BJ (cell line): ENCODE data around the gene CAPN2. TPM values are rescaled to one million over a fixed set of nuclear protein-coding genes. Genes with fewer than 3 reads are reported as not detected.

ENCODE experiments used
- CTCF ChIA-PET: fragments of 350-600 bp; formaldehyde crosslinking; extraction: SDS; loops from one replicate; lab custom pipeline; 2021; ENCODE audit warnings: antibody characterized with exemption, inconsistent platforms; lab: Yijun Ruan, JAX
- POLR2A ChIA-PET: fragments of 300-600 bp; sonication (Branson Sonifier 250); formaldehyde crosslinking; extraction: SDS; loops from one replicate; lab custom pipeline; 2021; ENCODE audit warnings: antibody characterized with exemption; lab: Charles Lee
- DNase-seq: peaks from one replicate; pipeline ENCODE4 v3.0.0-alpha.2; 2011; ENCODE audit warnings: low read depth
- H3K27me3 ChIP-seq: 2 replicates; pipeline ENCODE4 v1.6.0; 2011; ENCODE audit warnings: low read length; ENCODE audit not compliant: control insufficient read depth, insufficient read depth
- H3K36me3 ChIP-seq: 2 replicates; pipeline ENCODE4 v1.5.1; 2011; ENCODE audit warnings: low read length; ENCODE audit not compliant: control insufficient read depth, insufficient read depth
- H3K4me3 ChIP-seq: 2 replicates; pipeline ENCODE4 v1.5.1; 2011; ENCODE audit warnings: low read depth, mild to moderate bottlenecking, control low read depth, low read length
- CTCF ChIP-seq: IDR thresholded peaks from 2 replicates; pipeline ENCODE4 v1.5.1; 2011; ENCODE audit warnings: low read depth, mild to moderate bottlenecking, control low read depth, inconsistent platforms, low read length, moderate library complexity; ENCODE audit not compliant: insufficient read depth
- polyA plus RNA-seq: library from polyadenylated mRNA; depleted of rRNA; stranded (reverse); fragments of >200 nt; gene quantifications from 2 replicates; pipeline ENCODE4 v1.2.3, GENCODE V29; 2011

The CAPN2 gene
- polyA plus RNA-seq, 1 experiment, result 222 TPM

DNA sequence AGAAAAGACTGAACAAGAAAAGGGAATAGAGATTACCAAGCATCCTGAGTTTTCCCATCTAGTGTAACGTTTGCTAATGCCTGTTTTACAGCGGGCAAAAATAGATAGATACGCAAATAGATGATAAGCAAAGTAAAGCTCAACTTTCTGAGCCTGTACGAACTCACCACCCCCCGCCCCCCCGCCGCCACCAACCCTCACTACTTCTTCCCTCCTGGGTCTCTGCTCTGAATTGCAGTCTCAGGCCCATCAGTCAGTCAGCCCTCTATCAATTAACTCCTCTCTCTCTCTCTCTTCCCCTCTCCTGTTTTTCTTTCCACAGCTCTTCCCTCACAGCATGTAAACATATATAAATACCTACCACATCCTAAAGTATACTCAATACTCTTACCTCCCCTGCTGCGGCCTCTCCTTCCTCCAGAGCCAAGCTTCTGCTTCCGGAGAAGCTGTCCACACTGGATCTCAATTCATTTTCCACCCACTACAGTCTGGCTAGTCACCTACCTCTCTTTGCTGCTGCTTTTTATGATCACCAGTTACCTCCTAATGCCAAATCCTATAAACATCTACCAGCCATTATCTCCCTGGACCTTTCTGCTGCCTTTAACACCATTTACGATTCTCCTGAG is 64.6 kb downstream of the CAPN2 start:
- Histone ChIP-seq H3K4me3 (no peak overlapping the region), H3K36me3 (peaks cover 15% of the 10 kb centered on the region), H3K27me3 (no peaks in the 10 kb centered on the region)
- no peak for DNase-seq
- no peak for TF ChIP-seq CTCF
- ChIA-PET POLR2A (no interaction called here), CTCF (no interaction called here)

GRCh38 chr1:223780318-223780717 is 68.0 kb downstream of the CAPN2 start:
- CTCF ChIA-PET, result interaction anchor here (1.2 to 1.5 kb wide), 3 partner anchors 10 to 31 kb away, joined by 3 to 5 read pairs (median 3); no protein-coding TSS in a partner anchor
- no peak for TF ChIP-seq CTCF
- POLR2A ChIA-PET, result interaction anchor here (0.7 kb wide), 1 partner anchor 76 kb away, joined by 3 read pairs; no protein-coding TSS in a partner anchor
- no peak overlapping the region for H3K4me3 ChIP-seq
- no peaks in the 10 kb centered on the region for H3K27me3 ChIP-seq
- peaks cover 17% of the 10 kb centered on the region for H3K36me3 ChIP-seq
- no peak for DNase-seq

DNA sequence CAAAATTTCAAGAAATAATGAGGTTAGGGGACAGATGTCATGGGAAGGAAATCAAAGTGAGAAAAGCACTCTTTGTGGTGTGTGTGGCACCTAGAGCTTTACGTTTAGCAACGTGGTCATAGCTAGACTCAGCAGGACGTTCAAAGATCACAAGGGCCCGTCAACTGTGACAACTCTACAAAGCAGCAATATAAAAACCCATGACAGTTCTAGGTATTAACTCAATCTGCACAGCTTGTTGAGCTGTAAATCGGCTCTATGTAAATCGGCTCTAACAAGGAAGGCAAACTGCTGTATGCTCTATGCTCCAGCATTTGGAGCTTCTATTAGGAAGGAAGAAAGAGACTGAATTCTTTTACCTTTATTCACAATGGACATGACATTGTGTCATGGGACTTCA is 68.6 kb downstream of the CAPN2 start:
- no peak for TF ChIP-seq CTCF
- H3K4me3 ChIP-seq, result no peak overlapping the region
- H3K27me3 ChIP-seq, result no peaks in the 10 kb centered on the region
- H3K36me3 ChIP-seq, result peaks cover 17% of the 10 kb centered on the region
- ChIA-PET POLR2A (no interaction called here), CTCF (interaction anchor here (1.5 kb wide), 1 partner anchor 32 kb away, joined by 5 read pairs; no protein-coding TSS in a partner anchor)
- no peak for DNase-seq

DNA sequence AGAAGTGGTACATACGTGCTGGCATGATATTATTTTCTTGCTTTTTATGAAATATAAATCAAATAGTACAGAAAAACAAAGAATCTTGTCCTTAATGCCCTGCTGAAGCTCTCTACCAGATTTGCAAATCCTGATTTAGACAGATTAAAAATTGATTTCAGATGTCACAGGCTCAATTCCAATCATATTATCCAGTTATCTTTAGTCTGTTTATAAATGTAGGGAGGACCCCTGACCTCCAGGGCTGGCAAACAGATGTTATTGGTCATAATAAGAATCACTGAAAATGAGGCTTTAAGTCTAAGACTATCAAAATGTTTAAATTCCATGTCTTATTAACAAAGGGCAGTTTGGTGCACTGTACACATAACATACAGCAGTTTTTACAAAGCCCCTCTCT is 71.3 kb downstream of the CAPN2 start:
- Histone ChIP-seq H3K27me3 (no peaks in the 10 kb centered on the region), H3K4me3 (no peak overlapping the region), H3K36me3 (peaks cover 11% of the 10 kb centered on the region)
- ChIA-PET POLR2A (no interaction called here), CTCF (interaction anchor here (1.8 kb wide), 1 partner anchor 12 kb away, joined by 3 read pairs; no protein-coding TSS in a partner anchor)
- no peak for DNase-seq
- TF ChIP-seq CTCF, result no peak

- ChIA-PET POLR2A (no interaction called here), CTCF (interaction anchor here (1.8 kb wide), 1 partner anchor 13 kb away, joined by 3 read pairs; no protein-coding TSS in a partner anchor)
- Histone ChIP-seq H3K27me3 (no peaks in the 10 kb centered on the region), H3K36me3 (peaks cover 10% of the 10 kb centered on the region), H3K4me3 (no peak overlapping the region)
- no peak for DNase-seq
- no peak for TF ChIP-seq CTCF
These were observed 72.2 kb downstream of the CAPN2 start for GRCh38 chr1:223784541-223784940.
